ENCODE results near the gene NUTM2D. TPM values are rescaled to one million over a fixed set of nuclear protein-coding genes. Genes with fewer than 3 reads are reported as not detected.
A peak's percentile ranks its signal among the peaks of the same experiment; 100 is the strongest.
"Not testable (repeated sequence)": the region's sequence is repeated elsewhere in the genome, so short reads cannot be mapped to it uniquely, and the experiment has no call there.

Gene NUTM2D
- total and polyA plus RNA-seq, 9 of the 15 experiments (the other 6 are each of a cell fraction or from before 2014, with no cell fraction given), result 0.01 to 8.6 (median 5.3) TPM

GRCh38 chr10:87383149-87383857, 25.8 kb downstream of the NUTM2D start:
- DNase-seq (ENCODE audit: extremely low read depth in 1 of 4, low spot score in 3 of 4) (peak in 1 of 4 experiments; percentile 22), ATAC-seq (peak; percentile 89)
- H3K4me3 ChIP-seq; H3K9me1 ChIP-seq (ENCODE audit: control insufficient read depth, insufficient read depth, low read length); H3K9ac ChIP-seq (ENCODE audit: insufficient read depth in 1 of 2, low read depth in 2 of 2, low read length in 2 of 2); H3K4me2 ChIP-seq (ENCODE audit: insufficient read depth, low read length); POLR2A ChIA-PET; intact Hi-C loops (cut with micrococcal nuclease); H3K27ac ChIP-seq (ENCODE audit: extremely low read depth, low read depth, low read length); H3K79me2 ChIP-seq (ENCODE audit: control insufficient read depth, insufficient read depth, low read length); H3K4me1 ChIP-seq (replicated peaks in 1 of 2; ENCODE audit: control insufficient read depth in 2 of 2, insufficient read depth in 2 of 2, low read length in 2 of 2); CTCF ChIA-PET (ENCODE audit: low intra/inter-chr PET ratio); H3K27me3 ChIP-seq (ENCODE audit: control insufficient read depth in 2 of 2, insufficient read depth in 2 of 2, low read length in 2 of 2); BruUV-seq (replicated peaks); H3K9me3 ChIP-seq (replicated peaks; ENCODE audit: control insufficient read depth, insufficient read depth, low read depth, low read length); in situ Hi-C loops (cut with MboI); H2AFZ ChIP-seq (ENCODE audit: low read depth, low read length); H3K36me3 ChIP-seq (ENCODE audit: control insufficient read depth, insufficient read depth, low read length); FAIRE-seq; H4K20me1 ChIP-seq (replicated peaks; ENCODE audit: control insufficient read depth, insufficient read depth, low read length): not testable (repeated sequence)
- WGBS (ENCODE audit: insufficient coverage, low coverage, missing lambda C conversion rate), result 34% methylated on average over 6 of the region's 10 CpGs
- TF ChIP-seq NFE2 (IDR thresholded peaks at IDR 0.05; ENCODE audit: low read depth), result peak; percentile 44
- TF ChIP-seq ZNF316 (IDR thresholded peaks at IDR 0.05), result peak; percentile 35; the same call in 1 of the 2 replicates
- 0 out of 4 replicates have a peak, but pooled peaks of 1 of the 2 experiments have one; percentile 19 for TF ChIP-seq KDM1A (IDR thresholded peaks at IDR 0.05)
- peak; percentile 56 for TF ChIP-seq C11orf30 (IDR thresholded peaks at IDR 0.05; ENCODE audit: low read depth)
- 0 out of 2 replicates have a peak, but pooled peaks have one; percentile 19 for TF ChIP-seq ARID1B (IDR thresholded peaks at IDR 0.05)

- FAIRE-seq; H2AFZ ChIP-seq (ENCODE audit: low read depth, low read length); H3K27ac ChIP-seq (ENCODE audit: extremely low read depth, low read depth, low read length); ATAC-seq; H3K36me3 ChIP-seq (ENCODE audit: control insufficient read depth, insufficient read depth, low read length); H3K4me3 ChIP-seq; DNase-seq (ENCODE audit: extremely low read depth in 1 of 4, low spot score in 3 of 4); CTCF ChIA-PET (ENCODE audit: low intra/inter-chr PET ratio); H3K4me2 ChIP-seq (ENCODE audit: insufficient read depth, low read length); H3K9me1 ChIP-seq (ENCODE audit: control insufficient read depth, insufficient read depth, low read length); H3K9ac ChIP-seq (ENCODE audit: insufficient read depth in 1 of 2, low read depth in 2 of 2, low read length in 2 of 2); BruUV-seq (replicated peaks); in situ Hi-C loops (cut with MboI); H3K27me3 ChIP-seq (ENCODE audit: control insufficient read depth in 2 of 2, insufficient read depth in 2 of 2, low read length in 2 of 2); H3K79me2 ChIP-seq (ENCODE audit: control insufficient read depth, insufficient read depth, low read length); POLR2A ChIA-PET; H4K20me1 ChIP-seq (replicated peaks; ENCODE audit: control insufficient read depth, insufficient read depth, low read length); H3K9me3 ChIP-seq (replicated peaks; ENCODE audit: control insufficient read depth, insufficient read depth, low read depth, low read length); H3K4me1 ChIP-seq (replicated peaks in 1 of 2; ENCODE audit: control insufficient read depth in 2 of 2, insufficient read depth in 2 of 2, low read length in 2 of 2); intact Hi-C loops (cut with micrococcal nuclease): not testable (repeated sequence)
- WGBS (ENCODE audit: insufficient coverage, low coverage, missing lambda C conversion rate), result 70% methylated on average over 2 of the region's 5 CpGs
Measured at GRCh38 chr10:87384283-87384682, 26.7 kb downstream of the NUTM2D start.
